Superior temporal gyrus (tissue), 1 donor: ENCODE results near the gene ANKDD1A.

Experiments
- DNase-seq: peaks from one replicate; pipeline ENCODE4 v3.0.0-alpha.2; 2016; ENCODE audit errors: extremely low spot score

The ANKDD1A gene

GRCh38 chr15:64895285-64896065 is 16.2 kb upstream of the ANKDD1A start:
- DNase-seq: peak; percentile 33

- no peak for DNase-seq
Measured at GRCh38 chr15:64896371-64897069, 15.2 kb upstream of the ANKDD1A start.

- DNase-seq: no peak
Measured at GRCh38 chr15:64897345-64897985, 14.2 kb upstream of the ANKDD1A start.

- no peak for DNase-seq
Measured at GRCh38 chr15:64898406-64898805, 13.3 kb upstream of the ANKDD1A start.

- DNase-seq: no peak
Measured at GRCh38 chr15:64901141-64901540, 10.6 kb upstream of the ANKDD1A start.

GRCh38 chr15:64901914-64902313 is 9.8 kb upstream of the ANKDD1A start:
- no peak for DNase-seq

- no peak for DNase-seq
Measured at GRCh38 chr15:64902863-64903262, 8.8 kb upstream of the ANKDD1A start.

- no peak for DNase-seq
Measured at GRCh38 chr15:64903326-64903950, 8.3 kb upstream of the ANKDD1A start.

- DNase-seq: no peak
Measured at GRCh38 chr15:64904189-64904588, 7.5 kb upstream of the ANKDD1A start.

- peak; percentile 85 for DNase-seq
Measured at GRCh38 chr15:64905119-64905831, 6.4 kb upstream of the ANKDD1A start.

- DNase-seq: no peak
Measured at GRCh38 chr15:64905941-64906340, 5.8 kb upstream of the ANKDD1A start.

- no peak for DNase-seq
Measured at GRCh38 chr15:64906402-64906801, 5.3 kb upstream of the ANKDD1A start.

GRCh38 chr15:64907991-64908390 is 3.7 kb upstream of the ANKDD1A start:
- no peak for DNase-seq

GRCh38 chr15:64909546-64909945 is 2.2 kb upstream of the ANKDD1A start:
- no peak for DNase-seq

GRCh38 chr15:64912379-64913325 is 950 bp downstream of the ANKDD1A start:
- DNase-seq: no peak

- DNase-seq: no peak
Measured at GRCh38 chr15:64915518-64916227, 4.0 kb downstream of the ANKDD1A start.

GRCh38 chr15:64916365-64916764 is 4.7 kb downstream of the ANKDD1A start:
- no peak for DNase-seq

- no peak for DNase-seq
Measured at GRCh38 chr15:64917211-64917610, 5.5 kb downstream of the ANKDD1A start.

GRCh38 chr15:64919721-64920120 is 8.0 kb downstream of the ANKDD1A start:
- DNase-seq: no peak

GRCh38 chr15:64921711-64922110 is 10.0 kb downstream of the ANKDD1A start:
- no peak for DNase-seq
